ENCODE measurements around the gene PSME1. TPM values are rescaled to one million over a fixed set of nuclear protein-coding genes. Genes with fewer than 3 reads are reported as not detected.

PSME1 gene
- total and polyA plus RNA-seq, 2 of the 13 experiments (the other 11 are each of a cell fraction or from before 2014, with no cell fraction given), result 159 to 608 TPM

- TF ChIP-seq MBNL3 (CRISPR knock-in tag; conservative IDR thresholded peaks at IDR 0.05), result 0 out of 2 replicates have a peak, but pooled peaks have one; percentile 24
- peak; percentile 99 for TF ChIP-seq SALL1 (CRISPR knock-in tag; IDR thresholded peaks at IDR 0.05)
- TF ChIP-seq YEATS4 (CRISPR knock-in tag; IDR thresholded peaks at IDR 0.05; ENCODE audit: borderline replicate concordance), result peak; percentile 97
- TF ChIP-seq RNF2 (conservative IDR thresholded peaks at IDR 0.05; ENCODE audit: low read depth), result 0 out of 2 replicates have a peak, but pooled peaks have one; percentile 55
- TF ChIP-seq ZNF256 (CRISPR knock-in tag; conservative IDR thresholded peaks at IDR 0.05), result peak; percentile 56; the same call in 1 of the 2 replicates
- TF ChIP-seq NFKB2 (CRISPR knock-in tag; IDR thresholded peaks at IDR 0.05; ENCODE audit: borderline replicate concordance), result peak; percentile 98
- peak; percentile 94; the same call in 1 of the 2 replicates for TF ChIP-seq ZNF720 (CRISPR knock-in tag; IDR thresholded peaks at IDR 0.05)
- peak; percentile 57 for TF ChIP-seq ZNF362 (CRISPR knock-in tag; IDR thresholded peaks at IDR 0.05; ENCODE audit: borderline replicate concordance)
- TF ChIP-seq ZNF75D (CRISPR knock-in tag; IDR thresholded peaks at IDR 0.05; ENCODE audit: borderline replicate concordance), result no peak
- peak; percentile 85; the same call in 1 of the 2 replicates for TF ChIP-seq SIX4 (CRISPR knock-in tag; IDR thresholded peaks at IDR 0.05)
- peak; percentile 94 for TF ChIP-seq SALL2 (CRISPR knock-in tag; IDR thresholded peaks at IDR 0.05)
- peak; percentile 99 for TF ChIP-seq BCL6 (CRISPR knock-in tag; IDR thresholded peaks at IDR 0.05)
- TF ChIP-seq TBL1XR1 (IDR thresholded peaks at IDR 0.05; ENCODE audit: borderline replicate concordance, low read length, partially characterized antibody), result peak; percentile 85
- peak; percentile 97 for TF ChIP-seq ZNF331 (CRISPR knock-in tag; IDR thresholded peaks at IDR 0.05)
- TF ChIP-seq HOXA7 (CRISPR knock-in tag; IDR thresholded peaks at IDR 0.05), result no peak
- peak; percentile 74 for TF ChIP-seq FOSL2 (CRISPR knock-in tag; IDR thresholded peaks at IDR 0.05)
- TF ChIP-seq SKI (IDR thresholded peaks at IDR 0.05; ENCODE audit: partially characterized antibody), result peak; percentile 98
- TF ChIP-seq PCBP1 (IDR thresholded peaks at IDR 0.05; ENCODE audit: borderline replicate concordance, low read depth, low read length), result no peak
- peak; percentile 99 for TF ChIP-seq CBX1 (IDR thresholded peaks at IDR 0.05; ENCODE audit: low read depth)
- TF ChIP-seq ZSCAN9 (CRISPR knock-in tag; IDR thresholded peaks at IDR 0.05; ENCODE audit: borderline replicate concordance), result peak; percentile 99
- TF ChIP-seq RARG (CRISPR knock-in tag; IDR thresholded peaks at IDR 0.05; ENCODE audit: low read depth), result peak; percentile 99
- TF ChIP-seq HNRNPUL1 (IDR thresholded peaks at IDR 0.05; ENCODE audit: low read depth, low read length), result no peak
- TF ChIP-seq NR3C1 (CRISPR knock-in tag; IDR thresholded peaks at IDR 0.05), result no peak
These were observed 40.5 kb upstream of the PSME1 start (continued) for GRCh38 chr14:24095271-24096068.

All from HepG2 (cell line).